Measurements from ENCODE around the gene RNPS1.

GRCh38 chr16:2271848-2272461, 4.0 kb upstream of the RNPS1 start:
- TF ChIP-seq EZH2 (IDR thresholded peaks at IDR 0.05; ENCODE audit: low read length, missing control alignments), result no peak
- TF ChIP-seq CTCF (conservative IDR thresholded peaks at IDR 0.05 in 1 of 2, IDR thresholded peaks at IDR 0.05 in 1 of 2; ENCODE audit: low read depth in 1 of 2, low read length in 2 of 2), result no peak

Measured in fibroblast of lung (primary cell).